NCI-H146 treated with DMSO at 0.1 percent for 48 hours (cell line): ENCODE measurements around the gene ALDH4A1.
"Not testable (repeated sequence)": the region's sequence is repeated elsewhere in the genome, so short reads cannot be mapped to it uniquely, and the experiment has no call there.

ENCODE experiments used
- DNase-seq: peaks from one replicate; lab custom pipeline; 2025; ENCODE audit not compliant: unreplicated experiment; lab: John Stamatoyannopoulos, UW

ALDH4A1 gene

DNA sequence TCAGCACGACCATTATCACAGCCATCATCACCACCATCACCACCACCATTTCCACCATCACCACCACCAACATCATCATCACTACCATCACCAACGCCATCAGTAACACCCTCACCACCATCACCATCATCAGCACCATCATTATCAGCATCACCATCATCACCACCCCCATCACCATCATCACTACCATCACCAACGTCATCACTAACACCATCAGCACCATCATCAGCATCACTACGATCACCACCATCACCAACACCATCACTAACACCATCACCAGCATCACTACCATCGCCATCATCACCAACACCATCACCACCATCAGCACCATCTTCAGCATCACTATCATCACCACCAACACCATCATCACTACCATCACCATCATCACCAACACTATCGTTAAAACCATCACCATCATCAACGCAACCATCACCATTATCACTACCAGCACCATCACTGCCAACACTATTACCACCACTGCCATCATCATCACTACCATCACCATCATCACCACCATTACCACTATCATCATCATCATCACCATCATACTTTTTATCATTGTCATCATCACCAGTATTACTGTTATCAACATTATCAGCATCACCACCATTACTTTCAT is 44.2 kb downstream of the ALDH4A1 start:
- no peak for DNase-seq

GRCh38 chr1:18856435-18856834 is 45.9 kb downstream of the ALDH4A1 start:
- DNase-seq = no peak

DNA sequence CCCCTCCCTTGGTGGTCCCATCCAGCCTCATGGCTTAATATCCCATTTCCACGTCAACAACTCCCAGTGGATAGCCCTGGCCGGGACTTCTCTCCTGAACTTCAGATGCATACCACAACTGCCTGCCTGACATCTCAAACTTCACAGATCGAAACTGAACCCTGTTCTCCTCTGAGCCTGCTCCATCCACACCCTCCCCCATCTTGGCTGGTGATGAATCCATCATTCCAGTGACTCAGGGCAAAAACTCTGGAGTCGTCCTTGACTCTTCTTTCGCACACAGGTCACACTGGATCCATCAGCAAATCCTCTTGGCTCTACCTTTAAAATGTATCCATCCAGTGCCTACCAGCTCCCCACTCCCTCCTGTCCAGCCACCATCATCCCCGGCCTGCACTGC is 46.8 kb downstream of the ALDH4A1 start:
- DNase-seq = no peak

- DNase-seq = no peak
These were observed 47.9 kb downstream of the ALDH4A1 start for GRCh38 chr1:18854331-18855025.

DNA sequence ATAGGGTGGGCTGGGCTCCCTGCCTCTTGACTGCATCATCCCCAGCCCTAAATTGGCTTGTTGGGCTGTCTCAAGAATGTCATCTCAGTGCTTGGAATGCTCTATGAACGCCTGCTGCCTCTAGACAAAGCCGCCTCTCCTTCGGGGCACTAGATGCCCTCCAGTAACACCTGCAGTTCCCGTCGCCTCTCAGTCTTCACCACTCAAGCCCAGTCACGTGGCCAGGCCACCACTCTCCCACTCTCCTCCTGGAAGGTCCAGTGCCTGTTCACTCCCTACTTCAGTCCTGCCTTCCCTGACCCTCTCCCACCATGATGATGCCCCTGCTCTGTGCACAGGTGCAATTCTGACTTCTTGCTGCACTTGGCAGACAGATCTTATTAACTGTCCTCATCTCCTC is 49.9 kb downstream of the ALDH4A1 start:
- no peak for DNase-seq

- DNase-seq = no peak
These were observed 53.1 kb downstream of the ALDH4A1 start for GRCh38 chr1:18849261-18849711.

- not testable (repeated sequence) for DNase-seq
These were observed 54.6 kb downstream of the ALDH4A1 start for GRCh38 chr1:18847723-18848122.

DNA sequence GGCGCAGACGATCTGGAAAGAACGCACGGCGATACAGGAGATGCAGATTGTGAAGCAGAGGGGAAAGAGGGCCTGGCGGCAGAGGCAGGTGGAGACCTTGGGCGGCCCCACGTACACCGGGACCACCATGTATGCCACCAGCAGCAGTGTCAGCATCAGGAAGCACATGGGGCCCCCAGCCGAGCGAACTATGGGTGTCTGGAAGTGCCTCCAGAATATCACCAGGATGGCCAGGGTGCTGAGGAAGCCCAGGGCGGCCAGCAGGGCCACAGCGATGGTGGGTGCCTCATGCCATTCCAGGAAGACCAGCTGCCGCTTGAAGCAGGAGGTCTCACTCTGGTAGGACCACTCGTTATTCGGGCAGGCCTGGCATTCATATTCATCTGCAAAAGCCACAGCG is 62.2 kb downstream of the ALDH4A1 start:
- DNase-seq = no peak

DNA sequence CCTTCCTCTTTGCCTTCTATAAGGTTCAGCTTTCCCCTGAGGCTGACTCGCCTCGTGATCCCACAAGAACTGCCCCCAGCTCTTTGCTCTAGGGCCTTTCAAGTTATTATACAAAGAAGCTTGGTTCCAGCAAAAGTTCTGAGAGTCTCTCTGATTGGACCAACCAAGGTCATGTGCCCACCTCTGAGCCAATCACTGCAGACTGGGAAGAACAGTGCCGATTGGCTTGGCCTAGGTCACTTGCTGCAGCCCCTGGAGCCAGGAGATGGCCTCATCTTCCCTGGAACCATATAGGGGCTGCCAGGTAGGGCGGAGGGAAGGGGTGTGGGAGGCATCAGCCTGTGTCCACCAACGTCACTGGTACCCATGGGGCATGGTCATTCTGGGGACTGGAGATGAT is 65.7 kb downstream of the ALDH4A1 start:
- no peak for DNase-seq

DNA sequence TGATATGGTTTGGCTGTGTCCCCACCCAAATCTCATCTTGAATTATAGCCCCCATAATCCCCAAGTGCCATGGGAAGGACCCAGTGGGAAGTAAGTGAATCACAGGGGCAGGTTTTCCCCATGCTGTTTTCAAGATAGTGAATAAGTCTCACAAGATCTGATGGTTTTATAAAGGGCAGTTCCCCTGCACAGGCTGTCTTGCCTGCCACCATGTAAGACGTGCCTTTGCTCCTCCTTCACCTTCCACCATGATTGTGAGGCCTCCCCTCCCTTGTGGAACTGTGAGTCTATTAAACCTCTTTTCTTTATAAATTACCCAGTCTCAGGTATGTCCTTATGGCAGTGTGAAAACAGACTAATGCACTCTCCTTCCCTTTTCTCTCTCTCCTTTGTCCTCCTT is 70.0 kb downstream of the ALDH4A1 start:
- not testable (repeated sequence) for DNase-seq

GRCh38 chr1:18831656-18832055 is 70.7 kb downstream of the ALDH4A1 start:
- DNase-seq = no peak

DNA sequence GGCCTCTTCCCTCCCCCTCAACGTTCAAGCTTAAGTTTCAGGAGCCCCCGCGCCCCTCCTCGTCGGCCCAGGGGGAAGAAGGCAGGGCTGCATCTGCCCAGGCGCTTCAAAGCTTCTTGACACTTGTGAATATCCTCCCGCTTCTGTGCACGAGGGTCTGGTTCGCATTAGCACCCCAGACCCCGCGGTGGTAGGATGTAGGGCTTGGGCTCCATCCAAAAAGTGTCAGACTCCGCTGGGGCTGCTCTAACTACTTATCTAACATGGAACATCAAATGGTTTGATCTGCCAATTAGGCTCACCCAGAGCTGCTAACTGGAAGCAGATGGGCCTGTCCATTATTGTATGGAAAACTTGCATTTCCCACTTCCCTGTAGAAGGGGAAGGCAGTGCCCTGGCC is 71.8 kb downstream of the ALDH4A1 start:
- no peak for DNase-seq

DNA sequence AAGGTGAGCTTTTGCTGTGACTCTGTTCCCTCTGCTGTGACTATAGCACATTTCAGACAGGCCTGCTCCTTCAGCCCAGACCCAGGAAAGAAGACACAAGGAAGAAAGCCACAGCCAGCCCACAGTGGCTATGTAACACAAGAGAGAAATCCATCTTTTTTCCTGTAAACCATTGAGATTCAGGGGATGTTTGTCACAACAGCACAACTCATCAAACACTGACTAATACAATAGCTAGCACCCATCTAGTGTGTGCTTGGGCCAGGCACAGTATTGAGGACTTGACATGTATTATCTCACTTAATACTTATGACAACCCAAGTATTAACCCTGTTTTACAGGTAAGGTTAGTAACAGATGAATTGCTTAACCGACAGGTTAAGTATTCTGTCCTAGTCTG is 72.7 kb downstream of the ALDH4A1 start:
- no peak for DNase-seq

DNA sequence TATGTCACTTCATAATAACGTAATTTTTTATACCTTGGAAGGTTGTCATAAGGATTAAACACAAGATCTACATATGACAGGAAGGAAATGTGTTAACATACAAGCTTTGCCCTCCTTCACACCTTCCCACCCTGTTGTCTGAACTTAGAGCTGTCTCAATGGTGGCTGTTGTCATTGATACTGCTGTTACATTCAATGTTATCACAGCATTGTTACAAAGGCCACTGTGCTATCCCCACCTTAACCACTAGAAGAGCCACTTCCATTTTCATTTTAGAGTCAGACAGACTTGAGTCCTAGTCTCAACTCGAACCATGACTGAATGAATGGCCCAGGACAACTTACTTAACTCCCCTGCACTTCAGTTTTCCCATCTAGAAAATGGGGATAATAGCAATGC is 74.1 kb downstream of the ALDH4A1 start:
- no peak for DNase-seq

GRCh38 chr1:18823438-18823837 is 78.9 kb downstream of the ALDH4A1 start:
- DNase-seq = no peak
